ENCODE data around the gene HAPSTR1.

The HAPSTR1 gene

DNA sequence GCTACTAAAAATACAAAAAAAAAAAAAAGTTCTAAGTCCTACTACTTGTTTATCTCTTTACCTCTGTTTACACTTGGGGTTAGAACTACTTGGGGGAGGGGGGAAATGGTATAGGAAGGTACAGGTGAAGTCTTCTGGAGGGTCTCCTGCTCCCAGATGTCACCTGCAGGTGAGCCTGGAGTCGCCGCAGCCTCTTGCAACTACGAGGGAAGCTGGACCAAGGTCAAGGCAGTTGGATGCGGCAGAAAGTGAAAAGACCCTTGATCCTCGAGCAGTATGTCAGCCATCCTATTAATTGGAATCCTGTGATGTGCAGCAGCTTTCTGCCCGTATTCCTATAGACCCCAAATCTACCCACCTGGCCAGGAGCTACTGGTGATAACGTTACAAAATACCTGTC is 33.0 kb downstream of the HAPSTR1 start:
- DNase-seq = no peak

DNA sequence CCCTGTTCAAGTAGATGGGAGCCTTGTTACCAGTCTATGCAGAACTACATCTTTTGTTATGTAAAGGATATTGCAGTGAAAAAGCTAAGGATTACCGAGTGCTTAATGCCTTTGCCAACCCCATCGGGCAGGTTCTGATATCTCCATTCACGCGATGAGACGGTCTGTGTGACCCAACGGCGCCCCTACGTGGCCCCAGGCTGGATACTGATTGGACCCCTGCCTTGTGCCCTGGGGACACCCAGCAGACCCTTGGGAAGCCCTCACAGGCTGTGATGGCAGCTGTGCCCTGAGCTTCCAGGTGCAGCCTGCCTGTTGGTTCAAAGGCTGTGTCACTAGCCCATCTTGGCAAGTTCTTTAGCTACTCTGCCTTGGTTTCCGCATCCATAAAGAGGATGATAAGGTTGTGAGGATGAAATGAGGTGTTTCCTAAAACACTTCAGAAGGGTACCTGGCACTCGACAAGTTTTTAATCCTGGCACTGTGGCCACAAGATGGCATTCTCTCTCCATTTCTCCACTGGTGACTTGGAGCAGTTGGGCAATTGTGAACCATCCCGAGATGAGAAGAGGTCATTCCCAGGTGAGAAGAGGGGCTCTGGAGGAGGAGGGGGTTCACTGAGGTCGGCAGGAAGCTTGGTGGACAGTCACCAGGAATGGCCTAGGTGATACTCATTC is 33.6 kb downstream of the HAPSTR1 start:
- no peak for DNase-seq

DNA sequence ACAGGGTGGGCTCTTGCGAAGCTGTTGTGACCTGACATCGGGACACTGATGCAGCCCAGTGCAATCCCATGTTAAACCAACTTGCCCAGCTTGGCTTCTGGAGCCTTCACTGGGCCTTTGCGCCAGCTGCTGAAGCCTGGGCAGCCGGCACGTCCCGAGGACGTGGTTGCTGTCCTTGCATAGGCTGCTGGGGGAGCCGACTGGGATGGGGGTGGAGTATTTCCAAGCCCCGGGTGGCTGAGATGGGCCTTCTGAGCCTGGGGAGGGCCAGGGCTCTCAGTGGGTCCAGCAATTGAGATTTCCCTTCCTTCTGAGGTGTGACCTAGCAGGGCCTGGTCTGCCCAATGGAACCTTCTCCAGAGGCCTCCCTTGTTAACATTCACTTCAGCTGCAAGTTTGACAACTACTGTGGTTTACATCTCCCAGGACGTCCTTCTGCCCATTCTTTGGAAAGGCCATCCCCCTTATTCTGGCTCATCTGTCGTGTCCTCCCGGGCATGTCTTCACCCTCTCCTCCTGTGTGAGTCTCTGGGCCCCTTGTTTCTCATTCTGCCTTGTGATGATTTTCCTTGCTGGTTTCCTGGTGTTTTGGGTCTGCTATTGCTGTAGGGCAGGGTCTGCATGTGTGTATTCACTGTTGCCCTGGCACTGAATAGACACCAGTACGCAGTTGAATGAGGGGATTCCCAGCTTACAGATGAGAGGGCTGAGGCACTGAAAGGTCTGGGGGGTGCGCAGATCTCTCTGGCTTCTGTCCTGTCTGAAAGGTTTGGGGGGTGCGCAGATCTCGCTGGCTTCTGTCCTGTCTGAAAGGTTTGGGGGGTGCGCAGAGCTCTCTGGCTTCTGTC is 34.4 kb downstream of the HAPSTR1 start:
- no peak for DNase-seq

DNA sequence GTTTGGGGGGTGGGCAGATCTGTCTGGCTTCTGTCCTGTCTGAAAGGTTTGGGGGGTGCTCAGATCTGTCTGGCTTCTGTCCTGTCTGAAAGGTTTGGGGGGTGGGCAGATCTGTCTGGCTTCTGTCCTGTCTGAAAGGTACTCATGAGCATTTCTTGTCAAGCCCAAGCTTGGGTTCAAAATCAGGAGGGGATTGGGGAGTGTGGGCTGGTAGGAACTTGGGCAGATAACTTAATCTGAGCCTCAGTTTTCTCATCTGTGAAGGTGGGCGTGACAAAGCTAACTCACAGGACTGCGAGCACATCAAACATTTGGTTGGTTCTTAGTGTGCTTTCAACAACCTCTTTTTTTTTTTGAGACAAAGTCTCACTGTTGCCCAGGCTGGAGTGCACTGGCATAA is 35.2 kb downstream of the HAPSTR1 start:
- no peak for DNase-seq

DNA sequence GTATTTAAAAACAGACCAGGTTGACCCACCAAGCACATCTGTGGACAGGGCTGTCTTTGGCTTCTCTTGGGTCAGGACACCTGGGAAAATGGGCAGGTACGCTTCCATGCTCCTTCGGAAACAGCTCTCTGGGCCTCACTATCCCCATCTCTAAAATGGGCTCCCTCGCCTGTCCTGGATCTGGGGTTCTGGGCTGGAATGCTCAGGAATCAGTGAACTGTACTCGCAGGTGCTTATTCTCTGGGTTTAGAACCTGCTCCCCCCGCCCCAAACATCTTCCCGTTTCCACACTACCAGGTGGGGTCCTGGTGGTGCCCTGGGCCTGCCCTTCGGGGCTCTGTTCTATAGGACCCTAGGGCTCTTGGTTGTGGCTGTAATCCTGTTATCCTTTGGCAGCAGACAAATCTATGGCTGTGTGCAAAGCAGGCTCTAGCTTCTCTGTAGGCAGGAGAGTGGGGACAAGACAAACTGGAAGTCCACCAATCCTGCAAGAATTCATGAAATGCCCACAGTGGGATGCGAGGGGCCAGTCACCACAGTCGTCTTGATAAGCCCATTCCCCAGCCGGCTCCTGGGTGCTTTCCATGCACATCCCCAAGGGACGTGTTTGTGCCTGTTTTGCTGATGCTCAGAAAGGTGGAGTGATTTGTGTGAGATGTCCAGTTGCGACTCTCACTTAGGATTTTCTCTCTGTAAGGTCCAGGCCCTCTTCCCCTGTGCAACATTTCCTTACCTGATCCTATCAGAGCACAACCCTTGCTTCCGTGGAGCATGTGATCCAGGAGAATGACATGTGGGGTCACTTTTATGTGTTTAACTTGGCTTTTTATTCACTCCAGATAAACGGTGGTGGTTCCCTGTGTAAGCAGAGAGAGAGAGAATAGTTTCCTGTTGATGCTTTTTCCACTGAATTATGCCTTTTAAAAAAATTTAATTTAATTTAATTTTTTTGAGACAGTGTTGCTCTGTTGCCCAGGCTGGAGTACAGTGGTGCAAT is 37.2 kb downstream of the HAPSTR1 start:
- no peak for DNase-seq

DNA sequence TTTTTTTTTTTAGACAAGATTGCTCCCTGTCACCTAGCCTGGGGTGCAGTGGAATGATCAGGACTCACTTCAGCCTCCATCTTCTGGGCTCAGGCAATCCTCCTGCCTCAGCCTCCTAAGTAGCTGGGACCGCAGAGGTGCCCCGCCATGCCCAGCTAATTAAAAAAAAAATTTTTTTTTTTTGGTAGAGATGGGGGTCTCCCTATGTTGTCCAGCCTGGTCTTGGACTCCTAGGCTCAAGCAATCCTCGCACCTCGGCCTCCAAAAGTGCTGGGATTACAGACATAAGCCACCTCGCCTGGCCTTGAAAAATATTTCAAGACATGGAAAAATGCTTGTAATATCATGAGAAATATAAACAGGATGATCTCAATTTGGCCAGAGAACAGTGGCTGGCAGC is 42.9 kb downstream of the HAPSTR1 start:
- DNase-seq = no peak

DNA sequence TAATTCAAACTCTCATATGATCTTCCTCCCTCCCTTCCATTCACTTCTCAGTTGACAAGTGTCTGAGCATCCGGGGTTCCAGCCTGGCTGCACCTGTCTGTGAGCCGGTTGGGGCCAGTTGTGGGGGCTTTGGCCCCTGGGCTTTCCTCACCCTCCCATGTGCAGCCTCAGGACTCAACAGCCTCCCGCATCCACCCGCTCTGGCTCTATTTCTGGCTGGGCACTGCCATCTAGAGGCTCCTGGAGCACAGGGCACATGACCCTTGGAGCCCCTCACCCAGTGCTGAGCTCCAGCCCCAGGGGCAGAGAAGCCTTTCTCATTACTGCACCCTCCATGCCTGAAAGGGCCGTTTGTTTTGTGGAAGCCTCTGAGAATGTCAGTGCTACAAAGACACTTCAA is 43.3 kb downstream of the HAPSTR1 start:
- DNase-seq = peak; percentile 10

DNA sequence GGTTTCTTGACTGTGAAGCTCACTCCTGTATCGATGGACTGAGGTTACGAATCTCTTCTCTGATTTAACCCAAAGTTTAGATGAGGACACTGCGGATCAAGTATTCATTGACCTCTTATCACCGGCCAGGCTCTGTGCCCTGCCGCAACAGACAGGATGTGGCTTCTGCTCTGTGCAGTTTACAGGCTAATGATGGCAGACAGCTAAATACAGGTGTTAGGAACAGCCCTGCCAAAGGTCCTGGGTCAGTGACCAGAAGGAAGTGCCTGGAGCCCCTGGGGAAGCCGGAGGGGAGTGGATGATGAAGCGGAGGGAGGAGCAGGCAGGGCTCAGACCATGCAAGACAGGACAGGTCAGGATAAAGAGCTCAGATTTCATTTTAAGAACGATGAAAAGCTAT is 44.4 kb downstream of the HAPSTR1 start:
- DNase-seq = no peak

DNA sequence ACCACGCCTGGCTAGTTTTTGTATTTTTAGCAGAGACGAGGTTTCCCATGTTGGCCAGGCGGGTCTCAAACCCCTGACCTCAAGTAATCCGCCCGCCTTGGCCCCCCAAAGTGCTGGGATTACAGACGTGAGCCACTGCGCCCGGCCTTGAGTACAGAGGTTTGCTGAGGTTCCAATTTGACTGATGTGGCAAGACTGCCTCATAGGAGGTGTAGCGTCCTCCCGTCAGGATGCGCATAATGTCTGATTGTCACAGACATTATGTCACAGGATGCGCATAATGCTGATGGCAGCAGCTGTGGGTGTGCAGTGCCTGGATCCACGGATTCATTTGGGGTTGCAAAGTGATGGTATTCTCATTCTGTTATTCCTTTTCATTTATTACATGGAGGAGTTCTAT is 45.2 kb downstream of the HAPSTR1 start:
- DNase-seq = no peak

DNA sequence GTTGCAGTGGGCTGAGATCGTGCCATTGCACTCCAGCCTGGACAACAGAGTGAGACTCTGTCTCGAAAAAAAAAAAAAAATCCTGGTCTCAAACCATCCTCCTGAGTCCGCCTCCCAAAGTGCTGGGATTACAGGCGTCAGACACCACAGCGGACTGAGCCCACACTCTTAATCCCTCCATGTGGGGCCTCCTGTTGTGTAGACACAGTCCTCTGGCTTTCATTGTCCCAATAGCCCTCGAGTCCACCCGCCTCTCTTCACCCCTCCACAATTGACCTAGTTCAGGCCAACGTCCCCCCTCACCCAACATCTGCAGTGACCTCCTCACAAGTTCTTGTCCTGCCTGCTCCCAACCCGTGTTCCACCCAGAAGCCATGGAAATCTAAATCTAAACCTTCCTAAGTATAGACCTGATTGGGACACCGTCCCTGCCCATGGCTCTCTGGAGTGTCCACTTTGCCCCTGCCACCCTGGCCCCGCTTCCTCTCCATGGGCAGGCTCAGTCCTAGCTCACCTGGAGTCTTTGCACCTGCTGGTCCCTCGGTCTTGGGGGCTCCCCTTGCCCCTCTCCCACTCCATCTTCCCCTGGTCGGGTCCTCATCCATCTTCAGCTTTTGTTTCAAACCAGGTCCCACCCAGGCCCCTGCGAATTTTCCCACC is 46.7 kb downstream of the HAPSTR1 start:
- DNase-seq = no peak

DNA sequence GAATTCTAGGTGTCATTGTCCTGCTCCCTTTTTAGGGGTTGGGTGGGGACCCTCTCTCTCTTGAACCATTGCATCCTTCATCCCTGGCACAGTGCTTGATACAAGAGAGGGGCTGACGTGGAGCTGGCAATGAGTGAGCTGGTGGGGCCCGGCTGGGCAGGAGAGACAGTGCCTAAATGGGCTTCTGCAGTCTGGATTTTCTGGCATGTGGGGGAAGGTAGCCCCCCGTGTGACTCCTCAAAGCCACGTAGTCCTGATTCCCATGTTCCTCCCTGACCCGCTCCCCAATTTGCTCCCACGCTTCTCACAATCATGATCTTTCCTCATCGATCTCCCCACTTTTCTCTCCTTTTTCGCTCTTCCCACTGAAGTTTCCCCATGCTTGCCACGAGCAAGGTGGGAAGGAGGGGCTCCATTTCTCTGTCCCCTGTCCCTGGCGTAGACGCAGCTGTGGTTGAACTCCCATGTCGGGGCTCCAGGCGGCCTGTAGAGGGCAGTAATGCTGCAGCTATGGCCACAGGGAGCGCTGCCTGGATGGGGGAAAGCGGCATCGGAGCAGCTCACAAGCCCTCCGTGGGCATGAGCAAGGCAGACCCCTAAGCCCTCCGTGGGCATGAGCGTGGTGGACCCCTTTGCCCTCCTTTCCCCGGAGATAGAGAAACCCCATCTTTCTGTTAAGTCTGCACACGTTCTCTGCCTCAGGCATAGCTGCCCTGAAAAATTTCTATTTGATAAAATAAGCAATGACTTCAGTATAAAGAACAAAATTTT is 47.5 kb downstream of the HAPSTR1 start:
- DNase-seq = peak; percentile 19

DNA sequence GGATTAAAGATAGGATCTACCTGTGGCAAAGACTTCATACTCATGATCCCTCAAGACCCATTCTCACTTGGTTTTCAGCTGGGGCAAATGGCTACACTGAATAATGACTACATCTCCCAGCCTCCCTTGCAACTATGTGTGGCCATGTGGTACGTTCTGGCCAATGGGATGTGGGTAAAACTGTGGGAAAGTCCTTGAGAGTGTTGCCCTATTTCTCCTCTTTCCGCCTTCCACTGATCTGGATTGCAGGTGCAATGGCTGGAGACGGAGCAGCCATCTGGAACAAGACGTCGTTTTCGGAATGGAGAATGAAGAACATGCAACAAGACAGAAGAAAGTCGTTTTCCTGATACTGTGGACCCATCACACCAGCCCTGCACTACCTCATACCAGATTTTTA is 48.5 kb downstream of the HAPSTR1 start:
- DNase-seq = no peak

Measured in NCI-H446 treated with DMSO at 0.1 percent for 48 hours (cell line).